GM15510 (cell line): ENCODE results near the gene LRMDA.

Source experiments
- POLR2A ChIP-seq: IDR thresholded peaks from 3 replicates; pipeline ENCODE4 v1.6.1; 2011; ENCODE audit warnings: borderline replicate concordance; ENCODE audit not compliant: insufficient read length; ENCODE audit errors: extremely low read depth

Gene LRMDA

GRCh38 chr10:75782463-75783248 is 351.2 kb downstream of the LRMDA start:
- TF ChIP-seq POLR2A: no peak

GRCh38 chr10:75788394-75789205 is 357.2 kb downstream of the LRMDA start:
- no peak for TF ChIP-seq POLR2A

- TF ChIP-seq POLR2A: no peak
Measured at GRCh38 chr10:75793848-75794247, 362.4 kb downstream of the LRMDA start.

- TF ChIP-seq POLR2A: no peak
Measured at GRCh38 chr10:75801121-75801520, 369.7 kb downstream of the LRMDA start.

GRCh38 chr10:75801661-75802060 is 370.2 kb downstream of the LRMDA start:
- TF ChIP-seq POLR2A: no peak

- TF ChIP-seq POLR2A: no peak
Measured at GRCh38 chr10:75803121-75803520, 371.7 kb downstream of the LRMDA start.

- TF ChIP-seq POLR2A: no peak
Measured at GRCh38 chr10:75803816-75804552, 372.6 kb downstream of the LRMDA start.

GRCh38 chr10:75806186-75806585 is 374.8 kb downstream of the LRMDA start:
- TF ChIP-seq POLR2A: no peak

GRCh38 chr10:75807456-75807855 is 376.0 kb downstream of the LRMDA start:
- no peak for TF ChIP-seq POLR2A

- TF ChIP-seq POLR2A: no peak
Measured at GRCh38 chr10:75809003-75809402, 377.6 kb downstream of the LRMDA start.

- no peak for TF ChIP-seq POLR2A
Measured at GRCh38 chr10:75814014-75814413, 382.6 kb downstream of the LRMDA start.

- TF ChIP-seq POLR2A: no peak
Measured at GRCh38 chr10:75815066-75815465, 383.6 kb downstream of the LRMDA start.

- no peak for TF ChIP-seq POLR2A
Measured at GRCh38 chr10:75817198-75817597, 385.8 kb downstream of the LRMDA start.

GRCh38 chr10:75818552-75818951 is 387.1 kb downstream of the LRMDA start:
- no peak for TF ChIP-seq POLR2A

- TF ChIP-seq POLR2A: no peak
Measured at GRCh38 chr10:75825235-75825634, 393.8 kb downstream of the LRMDA start.
